Right renal cortex interstitium (tissue), 3 donors: ENCODE data around the gene EPSTI1. TPM values are rescaled to one million over a fixed set of nuclear protein-coding genes. Genes with fewer than 3 reads are reported as not detected.
"Not testable (repeated sequence)": the region's sequence is repeated elsewhere in the genome, so short reads cannot be mapped to it uniquely, and the experiment has no call there.

Experiments used
- DNase-seq, 3 donors: peaks; one replicate each; pipeline ENCODE4 v3.0.0-alpha.2; 2013; ENCODE audit warnings: low read depth in 3 of 3, low spot score in 2 of 3
- polyA plus RNA-seq, 3 donors: library from polyadenylated mRNA; unstranded; fragments of 120-200 nt; gene quantifications; one replicate each; pipeline ENCODE4 v1.2.1, GENCODE V29; 2013; ENCODE audit not compliant: insufficient read length in 3 of 3

Gene EPSTI1
- polyA plus RNA-seq, result 10 to 100 TPM; 13.6 to 15.9 (median 15.0) TPM

GRCh38 chr13:42991898-42992763, at the start of gene EPSTI1:
EPSTI1 (minus strand) TSS chr13:42992241; CDS start chr13:42992165, 76 bp downstream.
- peak in 1 of 3 donors; percentile 57 for DNase-seq

- DNase-seq, result no peak
Observed at GRCh38 chr13:43041369-43041921, 49.4 kb upstream of the EPSTI1 start.

GRCh38 chr13:43040581-43041368, 48.7 kb upstream of the EPSTI1 start:
- DNase-seq, result not testable (repeated sequence)

GRCh38 chr13:43039966-43040365, 47.9 kb upstream of the EPSTI1 start:
- no peak for DNase-seq

- DNase-seq, result no peak
Observed at GRCh38 chr13:43036351-43037250, 44.6 kb upstream of the EPSTI1 start.

- DNase-seq, result no peak
Observed at GRCh38 chr13:43033038-43033437, 41.0 kb upstream of the EPSTI1 start.

GRCh38 chr13:43031881-43032280, 39.8 kb upstream of the EPSTI1 start:
- no peak for DNase-seq

- DNase-seq, result no peak
Observed at GRCh38 chr13:43030548-43030947, 38.5 kb upstream of the EPSTI1 start.

GRCh38 chr13:43026262-43026661, 34.2 kb upstream of the EPSTI1 start:
- DNase-seq, result no peak

GRCh38 chr13:43023289-43023963, 31.4 kb upstream of the EPSTI1 start, which contains the start of gene DNAJC15:
DNAJC15 (plus strand) TSS chr13:43023586; CDS start chr13:43023627, 41 bp downstream.
- DNase-seq, result peak; percentile 79 to 85 (median 81)

- no peak for DNase-seq
Observed at GRCh38 chr13:43022934-43023288, 30.9 kb upstream of the EPSTI1 start.

- DNase-seq, result peak in 1 of 3 donors; percentile 14
Observed at GRCh38 chr13:43021926-43022670, 30.1 kb upstream of the EPSTI1 start.

GRCh38 chr13:43020794-43021193, 28.8 kb upstream of the EPSTI1 start:
- no peak for DNase-seq

GRCh38 chr13:43019811-43020210, 27.8 kb upstream of the EPSTI1 start:
- no peak for DNase-seq

- no peak for DNase-seq
Observed at GRCh38 chr13:43016226-43016625, 24.2 kb upstream of the EPSTI1 start.

- DNase-seq, result no peak
Observed at GRCh38 chr13:43014162-43014561, 22.1 kb upstream of the EPSTI1 start.

GRCh38 chr13:43009506-43009905, 17.5 kb upstream of the EPSTI1 start:
- DNase-seq, result no peak

GRCh38 chr13:43008596-43008995, 16.6 kb upstream of the EPSTI1 start:
- no peak for DNase-seq
